Subcutaneous abdominal adipose tissue (tissue), 5 donors: ENCODE results near the gene PGAM2.
A peak's percentile ranks its signal among the peaks of the same experiment; 100 is the strongest.

ENCODE experiments used
- H3K27ac ChIP-seq: one replicate; pipeline ENCODE4 v1.7.0; 2013; ENCODE audit warnings: low read depth, mild to moderate bottlenecking, inconsistent platforms, low read length, moderate library complexity
- H3K27me3 ChIP-seq, 5 donors: one replicate each; pipeline ENCODE4 v1.7.0; 2013; ENCODE audit warnings: low read length in 5 of 5, inconsistent platforms in 1 of 5; ENCODE audit not compliant: control insufficient read depth in 5 of 5, insufficient read depth in 4 of 5
- H3K36me3 ChIP-seq, 5 donors: one replicate each; pipeline ENCODE4 v1.7.0; 2013; ENCODE audit warnings: low read length in 5 of 5; ENCODE audit not compliant: control insufficient read depth in 5 of 5, insufficient read depth in 5 of 5
- H3K4me1 ChIP-seq, 5 donors: one replicate each; pipeline ENCODE4 v1.7.0; 2013; ENCODE audit warnings: low read length in 5 of 5, mild to moderate bottlenecking in 3 of 5, moderate library complexity in 1 of 5; ENCODE audit not compliant: control insufficient read depth in 5 of 5, insufficient read depth in 5 of 5
- H3K4me3 ChIP-seq, 5 donors: one replicate each; pipeline ENCODE4 v1.7.0; 2013; ENCODE audit warnings: low read length in 5 of 5, low read depth in 1 of 5
- H3K9ac ChIP-seq, 5 donors: one replicate each; pipeline ENCODE4 v1.7.0; 2013; ENCODE audit warnings: low read length in 5 of 5, mild to moderate bottlenecking in 4 of 5, moderate library complexity in 3 of 5
- H3K9me3 ChIP-seq, 5 donors: one replicate each; pipeline ENCODE4 v1.7.0; 2013; ENCODE audit warnings: low read length in 5 of 5; ENCODE audit not compliant: control insufficient read depth in 5 of 5
- donor health status: healthy.
- donor health status: healthy.
- donor health status: healthy.
- donor health status: healthy.
- donor health status: healthy.

Gene PGAM2

DNA sequence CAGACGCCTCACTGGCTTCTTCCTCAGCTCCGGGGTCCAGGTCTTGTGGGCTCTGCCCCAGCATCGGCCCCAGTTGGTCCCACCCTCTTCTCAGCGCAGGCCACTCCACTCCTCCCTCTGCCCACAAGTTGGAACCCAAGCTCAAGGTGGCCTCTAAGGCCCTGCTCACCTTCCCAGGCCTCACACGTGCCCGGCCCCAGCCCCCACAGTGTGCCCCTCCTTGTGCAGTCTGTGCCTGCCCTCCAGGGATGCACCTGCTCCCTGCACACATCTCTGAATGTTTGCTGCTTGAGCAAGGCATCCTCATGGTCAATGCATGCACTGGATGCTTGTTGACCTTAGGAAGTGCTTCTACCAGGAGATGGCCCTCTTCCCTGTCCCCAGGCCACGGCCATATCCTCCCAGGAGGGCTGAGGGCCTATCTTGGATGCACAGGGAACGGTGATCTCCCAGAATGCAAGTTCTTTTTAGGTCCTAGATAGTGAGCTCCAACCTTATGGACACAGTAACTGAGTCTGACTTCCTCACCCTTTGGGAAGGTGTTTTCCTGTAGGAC is 31.0 kb upstream of the PGAM2 start:
- Histone ChIP-seq H3K4me1 (peaks cover 2 to 31% (median 23%) of the 10 kb centered on the region in 5 donors), H3K27ac (no peak overlapping the region), H3K4me3 (no peak overlapping the region)

GRCh38 chr7:44095781-44096180 is 30.4 kb upstream of the PGAM2 start:
- Histone ChIP-seq H3K36me3 (no peaks in the 10 kb centered on the region), H3K9me3 (peaks cover 0 to 3% (median 0%) of the 10 kb centered on the region in 5 donors), H3K4me3 (no peak overlapping the region), H3K9ac (peak overlapping the region in 1 of 5 donors; percentile 19), H3K27me3 (no peaks in the 10 kb centered on the region), H3K27ac (no peak overlapping the region), H3K4me1 (peaks cover 2 to 35% (median 21%) of the 10 kb centered on the region in 5 donors)

More for the DNA sequence above, 31.0 kb upstream of the PGAM2 start:
- H3K9ac ChIP-seq, result no peak overlapping the region
- H3K27me3 ChIP-seq, result no peaks in the 10 kb centered on the region
- H3K9me3 ChIP-seq, result peaks cover 0 to 3% (median 0%) of the 10 kb centered on the region in 5 donors
- no peaks in the 10 kb centered on the region for H3K36me3 ChIP-seq

DNA sequence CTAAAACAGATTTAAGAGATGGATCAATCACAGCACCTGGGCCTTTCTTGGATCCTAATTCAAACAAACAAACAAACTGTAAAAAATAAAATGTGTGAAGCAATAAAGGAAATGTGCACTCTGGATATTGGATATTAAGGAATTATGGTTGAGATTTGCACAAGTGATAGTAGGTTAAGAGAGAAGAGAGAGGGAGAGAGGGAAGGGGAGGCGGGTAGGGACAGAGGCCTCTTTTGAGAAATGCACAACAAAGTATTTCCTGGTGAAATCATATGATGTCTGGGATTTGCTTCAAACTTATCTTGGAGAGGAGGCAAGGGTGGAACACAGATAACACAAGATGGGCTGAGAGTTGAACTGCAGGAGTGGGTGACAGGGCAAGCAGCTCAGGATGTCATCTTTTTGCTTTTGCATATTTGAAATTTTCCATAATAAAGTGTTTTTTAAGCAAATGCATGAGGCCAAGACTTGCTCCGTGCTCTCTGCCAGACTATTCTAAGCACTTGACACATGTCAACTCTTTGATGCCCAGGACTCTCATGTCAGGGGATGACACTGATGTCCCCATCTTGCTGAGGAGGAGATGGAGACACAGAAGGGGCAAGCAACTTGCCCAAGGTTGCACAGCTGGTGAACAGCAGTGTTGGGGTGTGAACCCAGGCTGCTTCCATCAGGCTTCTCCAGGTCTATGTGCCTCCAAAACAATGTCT is 29.7 kb upstream of the PGAM2 start:
- Histone ChIP-seq H3K27ac (peak overlapping the region; percentile 45), H3K4me1 (peaks cover 5 to 35% (median 25%) of the 10 kb centered on the region in 5 donors), H3K9me3 (peaks cover 0 to 3% (median 0%) of the 10 kb centered on the region in 5 donors), H3K9ac (peak overlapping the region in 1 of 5 donors; percentile 19), H3K27me3 (no peaks in the 10 kb centered on the region), H3K4me3 (no peak overlapping the region), H3K36me3 (no peaks in the 10 kb centered on the region)

DNA sequence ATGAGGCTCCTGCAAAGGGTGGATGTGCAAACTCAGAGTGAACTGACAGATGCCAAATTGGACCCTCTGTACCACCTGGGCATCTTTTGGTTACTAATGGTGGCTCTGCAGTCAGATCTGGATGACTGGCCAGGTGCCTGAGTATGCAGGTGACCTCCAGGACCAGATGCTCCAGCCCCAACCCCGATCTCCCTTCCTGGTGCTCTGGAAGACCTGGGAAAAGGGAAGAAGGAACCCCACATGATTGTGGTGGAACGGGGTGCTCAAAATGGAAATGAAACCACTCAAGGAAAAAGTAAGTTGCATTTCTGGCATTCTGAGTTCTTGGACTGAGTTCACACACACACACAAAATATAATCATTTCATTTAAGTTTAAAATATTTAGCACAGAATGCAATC is 29.0 kb upstream of the PGAM2 start:
- H3K4me3 ChIP-seq, result no peak overlapping the region
- peaks cover 0 to 3% (median 0%) of the 10 kb centered on the region in 5 donors for H3K9me3 ChIP-seq
- H3K27me3 ChIP-seq, result no peaks in the 10 kb centered on the region
- H3K27ac ChIP-seq, result peak overlapping the region; percentile 45
- H3K9ac ChIP-seq, result no peak overlapping the region
- H3K4me1 ChIP-seq, result peaks cover 5 to 37% (median 27%) of the 10 kb centered on the region in 5 donors
- H3K36me3 ChIP-seq, result no peaks in the 10 kb centered on the region

DNA sequence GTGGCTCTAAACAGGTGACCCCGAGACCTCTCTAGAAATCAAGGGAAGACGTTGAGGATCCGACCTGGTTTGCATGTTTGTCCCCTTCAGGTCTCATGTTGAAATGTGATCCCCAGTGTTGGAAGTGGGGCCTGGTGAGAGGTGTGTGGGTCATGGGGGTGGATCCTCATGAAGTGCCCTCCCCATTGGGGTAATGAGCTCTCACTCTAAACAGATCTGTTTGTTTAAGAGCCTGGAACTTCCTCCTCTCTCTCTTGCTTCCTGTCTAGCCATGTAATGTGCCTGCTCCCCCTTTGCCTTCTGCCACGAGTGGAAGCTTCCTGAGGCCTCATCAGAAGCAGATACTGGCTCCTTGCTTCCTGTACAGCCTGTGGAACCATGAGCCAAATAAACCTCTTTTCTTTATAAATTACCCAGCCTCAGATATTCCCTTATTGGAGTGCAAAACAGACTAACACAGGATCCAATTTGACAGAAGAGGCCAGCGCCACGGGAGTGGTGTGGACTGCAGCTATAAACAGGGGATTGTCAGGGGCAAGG is 27.8 kb upstream of the PGAM2 start:
- H3K27ac ChIP-seq, result no peak overlapping the region
- H3K4me1 ChIP-seq, result peaks cover 5 to 47% (median 37%) of the 10 kb centered on the region in 5 donors
- no peak overlapping the region for H3K4me3 ChIP-seq

GRCh38 chr7:44087911-44088838 is 22.8 kb upstream of the PGAM2 start:
- H3K36me3 ChIP-seq, result no peaks in the 10 kb centered on the region
- peaks cover 5 to 68% (median 55%) of the 10 kb centered on the region in 5 donors for H3K4me1 ChIP-seq
- no peaks in the 10 kb centered on the region for H3K27me3 ChIP-seq
- no peak overlapping the region for H3K4me3 ChIP-seq
- H3K9ac ChIP-seq, result peak overlapping the region in 4 of 5 donors; percentile 4 to 22 (median 16)
- no peaks in the 10 kb centered on the region for H3K9me3 ChIP-seq
- peak overlapping the region; percentile 90 for H3K27ac ChIP-seq

More for the DNA sequence above, 27.8 kb upstream of the PGAM2 start:
- Histone ChIP-seq H3K36me3 (no peaks in the 10 kb centered on the region), H3K9me3 (peaks cover 0 to 3% (median 0%) of the 10 kb centered on the region in 5 donors), H3K9ac (no peak overlapping the region), H3K27me3 (no peaks in the 10 kb centered on the region)

DNA sequence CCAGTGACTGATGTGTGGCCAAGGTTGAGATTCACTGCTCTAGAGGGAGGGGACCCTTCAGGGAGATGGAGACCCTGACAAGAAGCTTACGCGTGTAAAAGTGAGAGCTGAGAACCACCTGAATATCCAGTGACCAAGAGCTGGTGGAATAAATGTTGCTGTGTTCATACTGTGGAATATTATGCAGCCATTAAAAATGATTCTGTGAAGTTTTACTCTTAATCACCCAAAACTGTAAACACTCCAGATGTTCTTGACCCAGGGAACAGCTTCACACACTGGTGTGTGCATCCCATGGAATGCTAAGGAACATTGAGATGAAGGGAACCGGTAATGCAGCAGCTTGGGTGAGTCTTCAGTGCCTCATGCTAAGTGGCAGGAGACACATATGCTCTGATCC is 21.3 kb upstream of the PGAM2 start:
- Histone ChIP-seq H3K4me1 (peaks cover 5 to 76% (median 59%) of the 10 kb centered on the region in 5 donors), H3K27me3 (no peaks in the 10 kb centered on the region), H3K9ac (no peak overlapping the region), H3K4me3 (no peak overlapping the region), H3K27ac (no peak overlapping the region), H3K9me3 (no peaks in the 10 kb centered on the region), H3K36me3 (no peaks in the 10 kb centered on the region)

- no peak overlapping the region for H3K27ac ChIP-seq
These were observed 20.2 kb upstream of the PGAM2 start for GRCh38 chr7:44085546-44085945.

GRCh38 chr7:44084701-44085100 is 19.3 kb upstream of the PGAM2 start:
- Histone ChIP-seq H3K36me3 (peaks cover 0 to 14% (median 11%) of the 10 kb centered on the region in 5 donors), H3K27ac (peak overlapping the region; percentile 15), H3K9ac (no peak overlapping the region), H3K9me3 (no peaks in the 10 kb centered on the region), H3K4me3 (peak overlapping the region in 1 of 5 donors; percentile 26), H3K27me3 (no peaks in the 10 kb centered on the region), H3K4me1 (peaks cover 2 to 78% (median 62%) of the 10 kb centered on the region in 5 donors)

More at GRCh38 chr7:44085546-44085945, 20.2 kb upstream of the PGAM2 start:
- H3K4me3 ChIP-seq, result no peak overlapping the region
- peaks cover 5 to 80% (median 64%) of the 10 kb centered on the region in 5 donors for H3K4me1 ChIP-seq
- H3K27me3 ChIP-seq, result no peaks in the 10 kb centered on the region
- H3K9ac ChIP-seq, result no peak overlapping the region
- no peaks in the 10 kb centered on the region for H3K9me3 ChIP-seq
- H3K36me3 ChIP-seq, result peaks cover 0 to 5% (median 3%) of the 10 kb centered on the region in 5 donors
